HG02981 (cell line): Measurements from ENCODE around the gene STX8.
A peak's percentile ranks its signal among the peaks of the same experiment; 100 is the strongest.
"Not testable (repeated sequence)": the region's sequence is repeated elsewhere in the genome, so short reads cannot be mapped to it uniquely, and the experiment has no call there.

ENCODE experiments used
- ATAC-seq: cut with Tn5 transposase; IDR thresholded peaks from one replicate; pipeline ENCODE4 v1.9.1; 2021; ENCODE audit warnings: mild to moderate bottlenecking, moderate library complexity; ENCODE audit not compliant: unreplicated experiment

STX8 gene

GRCh38 chr17:9408381-9408780, 167.2 kb downstream of the STX8 start:
- ATAC-seq = no peak

- no peak for ATAC-seq
Observed at GRCh38 chr17:9406046-9406606, 169.5 kb downstream of the STX8 start.

- no peak for ATAC-seq
Observed at GRCh38 chr17:9403257-9403656, 172.4 kb downstream of the STX8 start.

- ATAC-seq = no peak
Observed at GRCh38 chr17:9402590-9403199, 172.9 kb downstream of the STX8 start.

- ATAC-seq = no peak
Observed at GRCh38 chr17:9401434-9401833, 174.2 kb downstream of the STX8 start.

GRCh38 chr17:9389111-9389527, 186.5 kb downstream of the STX8 start:
- peak; percentile 80 for ATAC-seq

GRCh38 chr17:9386401-9386800, 189.2 kb downstream of the STX8 start:
- ATAC-seq = no peak

- ATAC-seq = no peak
Observed at GRCh38 chr17:9383826-9384225, 191.8 kb downstream of the STX8 start.

- no peak for ATAC-seq
Observed at GRCh38 chr17:9382626-9383025, 193.0 kb downstream of the STX8 start.

GRCh38 chr17:9381068-9381467, 194.6 kb downstream of the STX8 start:
- ATAC-seq = no peak

- ATAC-seq = no peak
Observed at GRCh38 chr17:9380361-9380760, 195.3 kb downstream of the STX8 start.

GRCh38 chr17:9376177-9376576, 199.4 kb downstream of the STX8 start:
- not testable (repeated sequence) for ATAC-seq

- ATAC-seq = no peak
Observed at GRCh38 chr17:9371019-9371418, 204.6 kb downstream of the STX8 start.

GRCh38 chr17:9370467-9370866, 205.2 kb downstream of the STX8 start:
- no peak for ATAC-seq

GRCh38 chr17:9368631-9369030, 207.0 kb downstream of the STX8 start:
- ATAC-seq = no peak

- no peak for ATAC-seq
Observed at GRCh38 chr17:9367156-9367555, 208.5 kb downstream of the STX8 start.

- ATAC-seq = no peak
Observed at GRCh38 chr17:9364837-9365430, 210.7 kb downstream of the STX8 start.

- ATAC-seq = no peak
Observed at GRCh38 chr17:9363440-9364350, 211.9 kb downstream of the STX8 start.

- ATAC-seq = no peak
Observed at GRCh38 chr17:9361188-9361955, 214.2 kb downstream of the STX8 start.

- ATAC-seq = no peak
Observed at GRCh38 chr17:9360677-9361081, 214.9 kb downstream of the STX8 start.

GRCh38 chr17:9356488-9356911, 219.1 kb downstream of the STX8 start:
- no peak for ATAC-seq
